H9 (cell line): ENCODE measurements around the gene ATXN7. TPM values are rescaled to one million over a fixed set of nuclear protein-coding genes. Genes with fewer than 3 reads are reported as not detected.

Source experiments
- DNase-seq: peaks from one replicate; pipeline ENCODE4 v3.0.0-alpha.2; 2017
- H2AFZ ChIP-seq: one replicate; pipeline ENCODE4 v1.6.1; 2013; ENCODE audit warnings: mild to moderate bottlenecking, low read length, control low read depth, moderate library complexity
- H2AK5ac ChIP-seq: 2 replicates; pipeline ENCODE4 v1.6.1; 2013; ENCODE audit warnings: low read length, control low read depth, mixed read lengths; ENCODE audit not compliant: insufficient read length
- H2BK120ac ChIP-seq: one replicate; pipeline ENCODE4 v1.6.1; 2013; ENCODE audit warnings: low read depth, mild to moderate bottlenecking, low read length, control low read depth, inconsistent platforms; ENCODE audit not compliant: poor library complexity, severe bottlenecking
- H2BK12ac ChIP-seq: 2 replicates; pipeline ENCODE4 v1.6.1; 2013; ENCODE audit warnings: low read length, control low read depth, mixed read lengths, low read depth; ENCODE audit not compliant: insufficient read length
- H2BK15ac ChIP-seq: 2 replicates; pipeline ENCODE4 v1.6.1; 2013; ENCODE audit warnings: low read depth, low read length, control low read depth
- H2BK20ac ChIP-seq: one replicate; pipeline ENCODE4 v1.6.1; 2013; ENCODE audit warnings: low read depth, mild to moderate bottlenecking, low read length, control low read depth, inconsistent platforms; ENCODE audit not compliant: poor library complexity, severe bottlenecking
- H2BK5ac ChIP-seq: 2 replicates; pipeline ENCODE4 v1.6.1; 2013; ENCODE audit warnings: low read length, control low read depth, mixed read lengths; ENCODE audit not compliant: insufficient read length
- H3K14ac ChIP-seq: 2 replicates; pipeline ENCODE4 v1.6.1; 2013; ENCODE audit warnings: low read length, control low read depth; ENCODE audit not compliant: insufficient read depth
- H3K18ac ChIP-seq: 2 replicates; pipeline ENCODE4 v1.6.1; 2013; ENCODE audit warnings: low read depth, mild to moderate bottlenecking, mixed read lengths, low read length, control low read depth; ENCODE audit not compliant: insufficient read length
- H3K23ac ChIP-seq: 2 replicates; pipeline ENCODE4 v1.6.1; 2013; ENCODE audit warnings: low read length, control low read depth, mixed read lengths, low read depth; ENCODE audit not compliant: insufficient read length
- H3K23me2 ChIP-seq: 2 replicates; pipeline ENCODE4 v1.6.1; 2013; ENCODE audit warnings: low read depth, mild to moderate bottlenecking, mixed read lengths, low read length, control low read depth; ENCODE audit not compliant: insufficient read length, poor library complexity, severe bottlenecking
- H3K27ac ChIP-seq: 2 replicates; pipeline ENCODE4 v1.5.1; 2013; ENCODE audit warnings: low read length, control low read depth, mixed read lengths, low read depth; ENCODE audit not compliant: insufficient read length
- H3K27me3 ChIP-seq: 2 replicates; pipeline ENCODE4 v1.6.1; 2013; ENCODE audit warnings: low read length, control low read depth, inconsistent platforms; ENCODE audit not compliant: insufficient read depth
- H3K4ac ChIP-seq: 2 replicates; pipeline ENCODE4 v1.6.1; 2013; ENCODE audit warnings: low read depth, mild to moderate bottlenecking, control low read depth, inconsistent platforms, low read length, moderate library complexity
- H3K4me1 ChIP-seq: 2 replicates; pipeline ENCODE4 v1.6.1; 2013; ENCODE audit warnings: low read length, control low read depth, inconsistent platforms; ENCODE audit not compliant: insufficient read depth
- H3K4me2 ChIP-seq: 2 replicates; pipeline ENCODE4 v1.6.1; 2013; ENCODE audit warnings: low read length, control low read depth, mixed read lengths; ENCODE audit not compliant: insufficient read length, insufficient read depth
- H3K56ac ChIP-seq: 2 replicates; pipeline ENCODE4 v1.6.1; 2013; ENCODE audit warnings: low read depth, mild to moderate bottlenecking, mixed read lengths, low read length, control low read depth; ENCODE audit not compliant: insufficient read length
- H3K79me1 ChIP-seq: 2 replicates; pipeline ENCODE4 v1.6.1; 2013; ENCODE audit warnings: low read depth, mild to moderate bottlenecking, moderate library complexity, low read length, control low read depth, inconsistent platforms; ENCODE audit not compliant: insufficient read depth, poor library complexity, severe bottlenecking
- H3K79me2 ChIP-seq: 2 replicates; pipeline ENCODE4 v1.6.1; 2013; ENCODE audit warnings: low read length, control low read depth, inconsistent platforms; ENCODE audit not compliant: insufficient read depth
- H3K9ac ChIP-seq: 2 replicates; pipeline ENCODE4 v1.6.1; 2013; ENCODE audit warnings: low read length, control low read depth, mixed read lengths; ENCODE audit not compliant: insufficient read length; ENCODE audit errors: extremely low read depth
- H3K9me3 ChIP-seq: one replicate; pipeline ENCODE4 v1.6.1; 2013; ENCODE audit warnings: low read depth, low read length, inconsistent platforms; ENCODE audit not compliant: control insufficient read depth
- H3T11ph ChIP-seq: one replicate; pipeline ENCODE4 v1.6.1; 2013; ENCODE audit warnings: mild to moderate bottlenecking, low read length, control low read depth, inconsistent platforms
- H4K20me1 ChIP-seq: one replicate; pipeline ENCODE4 v1.6.1; 2013; ENCODE audit not compliant: control insufficient read depth, insufficient read length, insufficient read depth
- H4K5ac ChIP-seq: 2 replicates; pipeline ENCODE4 v1.6.1; 2013; ENCODE audit warnings: low read depth, mild to moderate bottlenecking, mixed read lengths, low read length, control low read depth; ENCODE audit not compliant: insufficient read length
- H4K8ac ChIP-seq: replicated peaks from 2 replicates; pipeline ENCODE4 v1.6.1; 2013; ENCODE audit warnings: low read length, control low read depth, mixed read lengths, low read depth; ENCODE audit not compliant: insufficient read length
- H4K91ac ChIP-seq: 2 replicates; pipeline ENCODE4 v1.6.1; 2013; ENCODE audit warnings: low read depth, mild to moderate bottlenecking, moderate library complexity, mixed read lengths, low read length, control low read depth; ENCODE audit not compliant: insufficient read length
- H3K27ac Mint-ChIP-seq, 3 experiments: 2 replicates in 2 of 3; 3 replicates in 1 of 3; pipeline ENCODE4 v1.8.0; 2020 to 2021; ENCODE audit warnings: mixed read lengths in 3 of 3, mild to moderate bottlenecking in 1 of 3, moderate library complexity in 1 of 3
- H3K27me3 Mint-ChIP-seq: 2 replicates; pipeline ENCODE4 v1.8.0; 2021; ENCODE audit warnings: low read depth, mild to moderate bottlenecking, moderate library complexity, mixed read lengths
- H3K36me3 Mint-ChIP-seq, 3 experiments: 2 replicates in 2 of 3; 3 replicates in 1 of 3; pipeline ENCODE4 v1.8.0; 2020 to 2021; ENCODE audit warnings: low read depth in 3 of 3, mixed read lengths in 3 of 3; ENCODE audit not compliant: insufficient read depth in 1 of 3
- H3K4me1 Mint-ChIP-seq, 2 experiments: 2 replicates each; pipeline ENCODE4 v1.8.0; 2020; ENCODE audit warnings: mixed read lengths in 2 of 2
- H3K4me3 Mint-ChIP-seq, 2 experiments: 2 replicates in 1 of 2; 3 replicates in 1 of 2; pipeline ENCODE4 v1.8.0; 2020 to 2021; ENCODE audit warnings: mild to moderate bottlenecking in 2 of 2, mixed read lengths in 2 of 2, moderate library complexity in 1 of 2
- H3K9me3 Mint-ChIP-seq, 2 experiments: 2 replicates in 1 of 2; 3 replicates in 1 of 2; pipeline ENCODE4 v1.8.0; 2020; ENCODE audit warnings: mild to moderate bottlenecking in 2 of 2, mixed read lengths in 2 of 2, moderate library complexity in 1 of 2
- WGBS: extraction: QIAGEN DNeasy Blood & Tissue Kit; methylation state at CpG from one replicate; pipeline ENCODE4 v1.1.7; 2013; ENCODE audit warnings: missing lambda C conversion rate, low lambda C conversion rate, mixed read lengths; ENCODE audit not compliant: insufficient read length; ENCODE audit errors: extremely low coverage; 5-methylcytosine and 5-hydroxymethylcytosine counted together
- total RNA-seq: library from RNA; stranded (reverse); gene quantifications from 2 replicates; pipeline ENCODE4 v1.2.1, GENCODE V29; 2021
- TF ChIP-seq, protein P1 (sequence below): fragments of 200-600 bp; sonication (generic); conservative IDR thresholded peaks from 3 replicates; pipeline ENCODE4 v1.8.0; 2021; ENCODE audit warnings: antibody characterized with exemption, mild to moderate bottlenecking

The ATXN7 gene
- total RNA-seq, 1 experiment from 2014 or later: 21.5 TPM

DNA sequence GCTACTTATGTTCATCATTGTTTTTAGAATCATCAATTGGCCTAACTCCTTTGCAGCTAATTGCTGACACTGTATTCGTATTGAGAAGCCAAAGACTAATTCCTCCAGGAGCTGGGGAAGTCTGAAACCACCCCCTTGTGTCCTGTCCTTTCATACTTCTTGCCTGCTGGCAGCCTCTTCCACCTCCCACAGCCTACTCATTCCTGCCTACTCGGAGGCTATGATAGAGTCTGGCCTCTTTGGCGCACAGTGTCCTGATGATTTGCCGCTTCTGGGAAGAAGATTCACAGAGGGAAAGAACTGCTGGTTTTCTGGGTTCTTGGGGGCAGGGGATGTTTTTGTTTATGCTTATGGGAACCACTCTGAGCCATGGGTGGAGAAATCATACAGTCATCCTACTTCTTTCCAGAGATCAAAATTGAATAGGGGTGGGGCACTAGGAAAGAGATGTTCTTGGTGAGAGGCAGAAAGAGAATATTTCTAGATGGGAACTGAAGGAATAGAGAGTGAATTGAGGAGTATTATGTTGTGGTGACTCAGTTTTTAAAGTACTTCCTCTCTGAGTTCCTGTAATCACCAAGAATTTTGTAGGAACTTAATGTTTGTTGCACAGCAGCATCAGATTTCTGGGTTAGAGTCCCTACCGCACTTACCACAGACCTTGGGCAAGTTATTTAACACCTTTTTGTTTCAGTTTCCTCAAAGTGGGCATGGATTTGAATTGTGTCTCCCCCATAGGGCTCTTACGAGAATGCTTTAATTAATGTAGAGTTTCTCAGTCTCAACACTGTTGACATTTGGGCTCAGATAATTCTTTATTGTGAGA, 70.6 kb downstream of the ATXN7 start:
- no peaks in the 10 kb centered on the region for H3K36me3 Mint-ChIP-seq
- no peak overlapping the region for H3K4ac ChIP-seq
- WGBS: no CpG with 5 or more reads among the region's 6 CpGs
- H3K27ac ChIP-seq: no peak overlapping the region
- no peaks in the 10 kb centered on the region for H3K79me2 ChIP-seq
- no peaks in the 10 kb centered on the region for H3K27me3 Mint-ChIP-seq
- no peak overlapping the region for H2BK12ac ChIP-seq
- H3K27me3 ChIP-seq: no peaks in the 10 kb centered on the region
- peaks cover 36 to 43% of the 10 kb centered on the region in 2 experiments for H3K4me1 Mint-ChIP-seq
- no peak overlapping the region for H4K8ac ChIP-seq
- H2BK120ac ChIP-seq: no peak overlapping the region
- DNase-seq: no peak
- H2BK20ac ChIP-seq: no peak overlapping the region
- H2AFZ ChIP-seq: no peak overlapping the region
- H2BK5ac ChIP-seq: no peak overlapping the region
- H3T11ph ChIP-seq: no peak overlapping the region
- H4K5ac ChIP-seq: no peak overlapping the region
- no peaks in the 10 kb centered on the region for H3K9me3 Mint-ChIP-seq
- H3K79me1 ChIP-seq: peaks cover 3% of the 10 kb centered on the region
- no peak overlapping the region for H3K56ac ChIP-seq
- peak overlapping the region; percentile 2 to 71 (median 32); a peak in 3 of 7 replicates for H3K27ac Mint-ChIP-seq
- no peak overlapping the region for H3K9ac ChIP-seq
- H3K4me1 ChIP-seq: peaks cover 4% of the 10 kb centered on the region; the same call in 1 of the 2 replicates
- H3K4me2 ChIP-seq: no peak overlapping the region
- H2BK15ac ChIP-seq: no peak overlapping the region
- H3K23me2 ChIP-seq: no peaks in the 10 kb centered on the region
- H4K91ac ChIP-seq: no peak overlapping the region
- no peak overlapping the region for H3K14ac ChIP-seq
- TF ChIP-seq, protein P1, sequence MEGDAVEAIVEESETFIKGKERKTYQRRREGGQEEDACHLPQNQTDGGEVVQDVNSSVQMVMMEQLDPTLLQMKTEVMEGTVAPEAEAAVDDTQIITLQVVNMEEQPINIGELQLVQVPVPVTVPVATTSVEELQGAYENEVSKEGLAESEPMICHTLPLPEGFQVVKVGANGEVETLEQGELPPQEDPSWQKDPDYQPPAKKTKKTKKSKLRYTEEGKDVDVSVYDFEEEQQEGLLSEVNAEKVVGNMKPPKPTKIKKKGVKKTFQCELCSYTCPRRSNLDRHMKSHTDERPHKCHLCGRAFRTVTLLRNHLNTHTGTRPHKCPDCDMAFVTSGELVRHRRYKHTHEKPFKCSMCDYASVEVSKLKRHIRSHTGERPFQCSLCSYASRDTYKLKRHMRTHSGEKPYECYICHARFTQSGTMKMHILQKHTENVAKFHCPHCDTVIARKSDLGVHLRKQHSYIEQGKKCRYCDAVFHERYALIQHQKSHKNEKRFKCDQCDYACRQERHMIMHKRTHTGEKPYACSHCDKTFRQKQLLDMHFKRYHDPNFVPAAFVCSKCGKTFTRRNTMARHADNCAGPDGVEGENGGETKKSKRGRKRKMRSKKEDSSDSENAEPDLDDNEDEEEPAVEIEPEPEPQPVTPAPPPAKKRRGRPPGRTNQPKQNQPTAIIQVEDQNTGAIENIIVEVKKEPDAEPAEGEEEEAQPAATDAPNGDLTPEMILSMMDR: no peak
- H3K4me3 Mint-ChIP-seq: no peak overlapping the region
- no peak overlapping the region for H3K18ac ChIP-seq
- H3K23ac ChIP-seq: no peak overlapping the region
- no peak overlapping the region for H2AK5ac ChIP-seq
- H3K9me3 ChIP-seq: no peaks in the 10 kb centered on the region
- H4K20me1 ChIP-seq: no peaks in the 10 kb centered on the region
